GM19193 (cell line): ENCODE results near the gene FGF11.

Source experiments
- POLR2A ChIP-seq: IDR thresholded peaks from 4 replicates; pipeline ENCODE4 v1.6.1; 2011; ENCODE audit not compliant: insufficient read depth, insufficient read length; ENCODE audit errors: extremely low read depth

Gene FGF11

GRCh38 chr17:7419819-7420610 lies 19.3 kb upstream of the FGF11 start, which contains the start of gene SPEM1:
TSS of gene SPEM1 (plus strand) at chr17:7420324. CDS start at chr17:7420385, 61 bp downstream.
- no peak for TF ChIP-seq POLR2A

GRCh38 chr17:7421186-7421585 lies 18.1 kb upstream of the FGF11 start:
- TF ChIP-seq POLR2A, result no peak

DNA sequence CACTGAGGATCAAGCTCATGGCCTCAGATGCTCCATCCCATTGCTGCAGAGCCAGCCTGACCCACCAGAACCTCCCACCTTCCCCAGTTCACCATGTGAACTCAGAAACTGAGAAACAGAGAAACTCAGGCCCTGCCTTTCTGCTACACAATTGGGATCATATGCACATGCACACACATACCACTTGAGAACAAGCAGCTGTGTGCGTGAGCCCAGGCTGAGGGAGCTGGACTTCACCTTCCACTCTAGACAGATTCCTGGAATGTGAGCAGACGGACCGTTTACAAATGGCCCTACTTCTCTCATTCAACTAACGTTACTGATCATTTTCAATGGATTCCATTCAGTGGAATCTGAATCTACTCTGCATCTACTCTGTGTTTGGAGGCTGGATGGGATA lies 15.6 kb upstream of the FGF11 start:
- no peak for TF ChIP-seq POLR2A

- TF ChIP-seq POLR2A, result no peak
These were observed 14.0 kb upstream of the FGF11 start, which contains the start of gene SPEM2 for GRCh38 chr17:7425316-7425715. TSS of gene SPEM2 (plus strand) at chr17:7425616. CDS start at chr17:7425689, 73 bp downstream.

GRCh38 chr17:7425756-7426155 lies 13.6 kb upstream of the FGF11 start:
- no peak for TF ChIP-seq POLR2A

GRCh38 chr17:7426203-7426863 lies 13.0 kb upstream of the FGF11 start:
- no peak for TF ChIP-seq POLR2A

DNA sequence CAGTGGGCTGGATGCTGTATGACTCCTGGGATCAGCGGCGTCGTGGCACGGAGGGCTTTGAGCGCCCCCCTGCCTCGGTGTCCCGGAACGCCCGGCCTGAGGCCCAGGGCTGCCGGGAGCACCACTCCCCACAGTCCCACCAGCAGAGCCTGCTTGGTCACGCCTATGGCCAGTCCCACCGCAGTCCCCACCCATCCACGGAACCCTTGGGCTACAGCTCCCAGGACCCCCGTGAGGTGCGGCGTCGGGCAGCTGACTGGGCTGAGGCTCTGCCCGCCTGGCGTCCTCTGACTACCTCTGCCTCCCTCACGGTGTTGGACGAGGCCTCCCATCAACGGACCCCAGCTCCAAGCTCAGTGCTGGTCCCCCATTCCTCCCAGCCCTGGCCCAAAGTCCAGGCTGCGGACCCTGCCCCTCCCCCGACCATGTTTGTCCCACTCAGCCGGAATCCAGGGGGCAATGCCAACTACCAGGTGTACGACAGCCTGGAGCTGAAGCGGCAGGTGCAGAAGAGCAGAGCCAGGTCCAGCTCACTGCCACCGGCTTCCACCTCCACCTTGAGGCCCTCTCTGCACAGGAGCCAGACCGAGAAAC lies 12.3 kb upstream of the FGF11 start:
- TF ChIP-seq POLR2A, result no peak

DNA sequence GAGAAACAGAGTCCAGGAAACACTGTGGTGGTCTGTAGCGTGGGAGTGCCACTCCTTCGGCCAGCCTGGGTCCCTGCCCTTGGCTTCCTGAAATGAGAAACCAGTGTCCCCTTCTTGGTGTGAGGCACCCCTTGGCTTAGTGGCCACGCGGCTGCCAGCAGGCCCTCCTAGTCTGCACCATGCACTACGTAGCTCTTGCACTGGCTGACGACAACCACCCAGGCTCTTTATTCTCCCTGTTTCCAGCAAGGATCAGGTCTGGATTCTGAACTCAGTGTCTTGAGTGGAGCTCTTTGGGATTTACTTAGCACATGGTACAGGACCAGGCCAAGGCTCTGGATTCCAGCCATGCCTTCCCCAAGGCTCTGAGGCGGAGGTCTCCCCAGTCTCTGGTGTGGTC lies 11.8 kb upstream of the FGF11 start:
- no peak for TF ChIP-seq POLR2A

- TF ChIP-seq POLR2A, result no peak
These were observed 10.8 kb upstream of the FGF11 start, which contains the start of gene SPEM3 for GRCh38 chr17:7428557-7428956. TSS of gene SPEM3 (plus strand) at chr17:7428857. CDS start at chr17:7428903, 46 bp downstream.

DNA sequence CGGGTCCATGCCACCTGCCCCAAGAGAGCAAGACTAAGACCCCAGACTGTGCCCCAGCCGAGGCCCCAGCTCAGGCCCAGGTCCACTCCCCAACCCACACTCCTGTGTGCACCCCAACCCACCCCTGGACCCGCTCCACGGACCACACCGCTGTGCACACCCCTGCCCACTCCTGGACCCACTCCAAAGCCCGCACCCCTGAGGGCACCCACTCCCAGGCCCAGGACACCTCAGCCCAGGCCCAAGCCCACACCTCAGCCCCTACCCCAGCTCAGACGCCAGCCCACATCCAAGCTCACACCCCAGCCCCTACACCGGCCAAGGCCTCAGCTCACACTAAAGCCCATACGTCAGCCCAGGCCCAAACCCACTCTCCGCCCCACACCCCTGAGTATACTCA lies 9.6 kb upstream of the FGF11 start:
- no peak for TF ChIP-seq POLR2A

DNA sequence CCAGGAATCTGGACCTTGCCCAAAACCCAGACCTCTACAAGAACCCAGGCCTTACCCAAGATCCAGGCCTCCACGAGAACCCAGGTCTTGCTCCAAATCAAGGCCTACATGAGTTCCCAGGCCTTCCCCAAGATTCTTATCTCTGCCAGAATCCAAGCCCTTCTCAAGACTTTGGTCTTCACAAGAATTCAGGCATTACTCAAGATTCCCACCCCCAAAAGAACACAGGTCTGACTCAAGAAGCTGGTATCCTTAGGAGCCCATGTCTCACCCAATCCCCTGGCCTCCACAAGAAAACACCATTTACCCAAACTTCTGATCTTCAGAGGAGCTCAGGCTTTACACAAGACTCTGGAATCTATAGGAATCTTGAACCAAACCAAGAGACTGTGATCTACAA lies 8.1 kb upstream of the FGF11 start:
- no peak for TF ChIP-seq POLR2A

GRCh38 chr17:7432296-7432695 lies 7.0 kb upstream of the FGF11 start:
- no peak for TF ChIP-seq POLR2A

DNA sequence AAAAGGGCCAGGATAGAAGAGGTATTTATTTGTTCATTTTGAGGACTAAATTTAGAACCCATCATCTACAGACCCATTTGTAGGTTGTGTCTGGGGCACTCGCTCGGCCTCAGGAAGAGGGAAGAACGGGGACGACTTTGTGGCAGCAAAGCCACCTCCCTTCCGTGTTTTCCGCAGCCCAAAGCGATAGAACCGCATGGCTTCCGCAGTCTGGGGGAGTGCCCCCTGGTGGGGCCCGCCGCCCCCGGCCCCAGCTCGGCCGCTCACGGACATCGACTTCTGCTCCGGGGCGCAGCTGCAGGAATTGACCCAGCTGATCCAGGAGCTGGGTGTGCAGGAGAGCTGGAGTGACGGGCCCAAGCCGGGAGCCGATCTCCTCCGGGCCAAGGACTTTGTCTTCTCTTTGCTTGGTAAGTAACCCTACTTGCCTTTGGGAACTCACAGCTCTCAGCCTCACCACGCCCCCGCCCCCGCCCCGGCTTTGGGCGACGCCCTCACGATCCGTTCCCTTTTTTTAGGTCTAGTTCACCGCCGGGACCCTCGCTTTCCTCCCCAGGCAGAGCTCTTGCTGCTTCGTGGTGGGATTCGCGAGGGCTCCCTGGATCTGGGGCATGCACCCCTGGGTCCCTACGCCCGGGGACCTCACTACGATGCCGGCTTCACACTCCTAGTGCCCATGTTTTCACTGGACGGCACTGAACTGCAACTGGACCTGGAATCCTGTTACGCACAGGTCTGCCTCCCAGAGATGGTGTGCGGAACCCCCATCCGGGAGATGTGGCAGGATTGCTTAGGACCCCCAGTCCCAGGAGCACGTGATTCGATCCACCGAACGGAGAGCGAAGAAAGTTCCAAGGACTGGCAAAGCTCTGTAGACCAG lies 3.4 kb upstream of the FGF11 start:
- no peak for TF ChIP-seq POLR2A

DNA sequence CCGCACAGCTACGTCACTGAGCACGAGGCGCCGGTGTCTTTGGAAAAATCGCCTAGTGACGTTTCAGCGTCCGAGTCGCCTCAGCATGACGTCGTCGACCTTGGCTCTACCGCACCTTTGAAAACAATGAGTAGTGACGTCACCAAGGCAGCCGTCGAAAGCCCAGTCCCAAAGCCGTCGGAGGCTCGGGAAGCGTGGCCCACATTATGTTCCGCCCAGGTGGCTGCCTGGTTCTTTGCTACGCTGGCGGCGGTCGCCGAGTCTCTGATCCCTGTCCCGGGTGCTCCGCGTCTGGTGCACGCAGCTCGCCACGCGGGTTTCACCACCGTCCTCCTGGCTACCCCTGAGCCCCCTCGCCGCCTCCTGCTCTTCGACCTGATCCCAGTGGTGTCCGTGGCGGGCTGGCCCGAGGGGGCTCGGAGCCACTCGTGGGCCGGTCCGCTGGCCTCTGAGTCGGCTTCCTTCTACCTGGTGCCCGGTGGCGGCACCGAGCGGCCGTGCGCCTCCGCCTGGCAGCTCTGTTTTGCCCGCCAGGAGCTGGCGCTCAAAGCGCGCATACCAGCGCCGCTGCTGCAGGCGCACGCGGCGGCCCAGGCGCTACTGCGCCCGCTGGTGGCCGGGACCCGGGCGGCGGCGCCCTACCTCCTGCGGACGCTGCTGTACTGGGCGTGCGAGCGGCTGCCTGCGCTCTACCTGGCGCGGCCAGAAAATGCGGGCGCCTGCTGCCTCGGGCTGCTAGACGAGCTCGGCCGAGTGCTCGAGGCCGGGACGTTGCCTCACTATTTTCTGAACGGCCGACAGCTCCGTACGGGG lies 2.5 kb upstream of the FGF11 start:
- no peak for TF ChIP-seq POLR2A

GRCh38 chr17:7437369-7437863 lies 1.9 kb upstream of the FGF11 start:
- no peak for TF ChIP-seq POLR2A
